ENCODE data around the gene SEC31B. TPM values are rescaled to one million over a fixed set of nuclear protein-coding genes. Genes with fewer than 3 reads are reported as not detected.
A peak's percentile ranks its signal among the peaks of the same experiment; 100 is the strongest.

Gene SEC31B
- total and polyA plus RNA-seq, 8 donors, result 8.8 to 27.6 (median 22.8) TPM

GRCh38 chr10:100462709-100463108 is 57.0 kb downstream of the SEC31B start, which contains the start of gene WNT8B:
Gene WNT8B (plus strand): TSS chr10:100463009. CDS start chr10:100463169, 160 bp downstream.
- Histone ChIP-seq H3K4me3 (no peak within 1 kb of the TSS), H3K9me3 (no peaks in the 10 kb centered on the region), H3K27me3 (peaks cover 0 to 13% of the 10 kb centered on the region in 2 donors), H3K27ac (no peak within 1 kb of the TSS), H3K36me3 (no peaks in the 10 kb centered on the region), H3K4me1 (no peaks in the 10 kb centered on the region)
- no peak for ATAC-seq
- no peak for DNase-seq
- intact Hi-C loops (cut with DNase I), result no loop called here
- TF ChIP-seq CTCF (IDR thresholded peaks at IDR 0.05), result no peak

GRCh38 chr10:100448951-100449350 is 70.7 kb downstream of the SEC31B start:
- ATAC-seq (no peak), DNase-seq (no peak)
- no peak for TF ChIP-seq CTCF (IDR thresholded peaks at IDR 0.05)
- no peaks in the 10 kb centered on the region for H3K4me1 ChIP-seq
- no peak overlapping the region for H3K4me3 ChIP-seq
- intact Hi-C loops (cut with DNase I), result no loop called here
- peaks cover 0 to 16% of the 10 kb centered on the region in 2 donors for H3K27me3 ChIP-seq
- peaks cover 0 to 2% of the 10 kb centered on the region in 2 donors for H3K9me3 ChIP-seq
- H3K27ac ChIP-seq, result no peak overlapping the region
- H3K36me3 ChIP-seq, result no peaks in the 10 kb centered on the region

GRCh38 chr10:100447663-100448062 is 72.0 kb downstream of the SEC31B start:
- TF ChIP-seq CTCF (IDR thresholded peaks at IDR 0.05), result no peak

DNA sequence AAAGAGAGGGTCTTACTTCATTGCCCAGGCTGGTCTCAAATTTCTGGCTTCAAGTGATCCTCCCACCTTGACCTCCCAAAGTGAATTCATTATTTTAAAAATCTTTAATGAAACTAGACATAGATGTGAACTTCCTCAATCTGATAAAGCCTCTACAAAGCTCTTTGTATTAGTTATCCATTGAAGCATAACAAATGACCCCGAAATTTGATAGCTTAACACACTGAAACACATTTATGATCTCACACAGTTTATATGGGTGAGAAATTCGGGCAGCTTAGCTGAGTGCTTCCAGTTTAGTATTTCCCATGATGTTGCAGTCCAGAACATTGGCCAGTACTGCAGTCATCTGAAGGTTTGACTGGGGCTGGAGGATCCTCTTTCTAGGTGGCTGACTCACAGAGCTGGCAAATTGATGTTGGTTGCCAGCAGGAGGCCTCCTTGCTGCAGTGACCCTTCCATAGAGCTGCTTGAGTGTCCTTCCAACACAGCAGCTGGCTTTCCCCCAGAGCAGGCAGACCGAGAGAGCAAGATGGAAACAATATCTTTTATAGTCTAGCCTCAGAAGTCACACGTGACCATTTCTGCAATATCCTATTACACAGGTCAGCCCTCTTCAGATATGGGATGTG is 73.4 kb downstream of the SEC31B start:
- Histone ChIP-seq H3K9me3 (peaks cover 0 to 2% of the 10 kb centered on the region in 2 donors), H3K27ac (no peak overlapping the region), H3K4me1 (no peaks in the 10 kb centered on the region), H3K4me3 (no peak overlapping the region), H3K36me3 (no peaks in the 10 kb centered on the region), H3K27me3 (peaks cover 0 to 7% of the 10 kb centered on the region in 2 donors)
- no peak for TF ChIP-seq CTCF (IDR thresholded peaks at IDR 0.05)
- ATAC-seq (no peak), DNase-seq (no peak)
- intact Hi-C loops (cut with DNase I), result no loop called here

More at GRCh38 chr10:100447663-100448062, 72.0 kb downstream of the SEC31B start:
- Histone ChIP-seq H3K9me3 (peaks cover 0 to 2% of the 10 kb centered on the region in 2 donors), H3K27ac (no peak overlapping the region), H3K4me1 (no peaks in the 10 kb centered on the region), H3K4me3 (no peak overlapping the region), H3K36me3 (no peaks in the 10 kb centered on the region), H3K27me3 (peaks cover 0 to 8% of the 10 kb centered on the region in 2 donors)
- intact Hi-C loops (cut with DNase I), result no loop called here
- DNase-seq (no peak), ATAC-seq (no peak)

GRCh38 chr10:100442548-100442947 is 77.1 kb downstream of the SEC31B start:
- no peak for DNase-seq
- no peaks in the 10 kb centered on the region for H3K36me3 ChIP-seq

More at GRCh38 chr10:100442548-100442947, 77.1 kb downstream of the SEC31B start:
- Histone ChIP-seq H3K4me1 (no peaks in the 10 kb centered on the region), H3K27me3 (no peaks in the 10 kb centered on the region), H3K4me3 (no peak overlapping the region), H3K9me3 (peaks cover 0 to 2% of the 10 kb centered on the region in 2 donors), H3K27ac (no peak overlapping the region)
- ATAC-seq, result peak; percentile 75
- intact Hi-C loops (cut with DNase I), result no loop called here
- TF ChIP-seq CTCF (IDR thresholded peaks at IDR 0.05), result no peak
